CD4-positive, alpha-beta memory T cell (primary cell): Measurements from ENCODE around the gene WASF3. TPM values are rescaled to one million over a fixed set of nuclear protein-coding genes. Genes with fewer than 3 reads are reported as not detected.
"Not testable (repeated sequence)": the region's sequence is repeated elsewhere in the genome, so short reads cannot be mapped to it uniquely, and the experiment has no call there.

ENCODE experiments used
- CTCF ChIA-PET: fragments of 350-600 bp; sonication (Branson Sonifier 250); formaldehyde crosslinking; loops from one replicate; lab custom pipeline; 2021; ENCODE audit warnings: inconsistent platforms; ENCODE audit not compliant: partially characterized antibody; lab: Charles Lee
- POLR2A ChIA-PET: fragments of 350-600 bp; sonication (Branson Sonifier 250); formaldehyde crosslinking; loops from one replicate; lab custom pipeline; 2021; ENCODE audit not compliant: partially characterized antibody; lab: Charles Lee
- DNase-seq, 5 donors: peaks; one replicate each; pipeline versions ENCODE4 v3.0.0 to v3.0.0-alpha.2; 2020 to 2022; ENCODE audit warnings: mixed read lengths in 1 of 5
- H3K27ac ChIP-seq: one replicate; pipeline ENCODE4 v1.7.0; 2013; ENCODE audit warnings: low read depth, low read length
- H3K27me3 ChIP-seq: 2 replicates; pipeline ENCODE4 v1.7.0; 2013; ENCODE audit warnings: mild to moderate bottlenecking, low read length, moderate library complexity; ENCODE audit not compliant: insufficient read depth
- H3K36me3 ChIP-seq: 2 replicates; pipeline ENCODE4 v1.7.0; 2013; ENCODE audit warnings: mild to moderate bottlenecking, low read length, moderate library complexity; ENCODE audit not compliant: insufficient read depth
- H3K4me1 ChIP-seq: 2 replicates; pipeline ENCODE4 v1.7.0; 2013; ENCODE audit warnings: mild to moderate bottlenecking, low read length, moderate library complexity; ENCODE audit not compliant: insufficient read depth
- H3K4me3 ChIP-seq, 2 donors: one replicate each; pipeline ENCODE4 v1.7.0; 2013; ENCODE audit warnings: low read length in 2 of 2, mild to moderate bottlenecking in 1 of 2
- H3K9me3 ChIP-seq, 2 donors: one replicate each; pipeline ENCODE4 v1.7.0; 2013; ENCODE audit warnings: low read length in 2 of 2, control low read depth in 1 of 2; ENCODE audit not compliant: control insufficient read depth in 1 of 2
- H3K27ac Mint-ChIP-seq, 7 donors: one replicate each; pipeline ENCODE4 v1.8.0; 2020 to 2021; ENCODE audit warnings: mixed read lengths in 7 of 7, mild to moderate bottlenecking in 6 of 7, inconsistent platforms in 3 of 7, moderate library complexity in 3 of 7
- H3K27me3 Mint-ChIP-seq, 2 donors: one replicate each; pipeline ENCODE4 v1.8.0; 2020 to 2021; ENCODE audit warnings: mixed read lengths in 2 of 2
- H3K36me3 Mint-ChIP-seq, 2 donors: one replicate each; pipeline ENCODE4 v1.8.0; 2020 to 2021; ENCODE audit warnings: mixed read lengths in 2 of 2, inconsistent platforms in 1 of 2, mild to moderate bottlenecking in 1 of 2
- H3K4me1 Mint-ChIP-seq, 4 donors: one replicate each; pipeline ENCODE4 v1.8.0; 2020 to 2021; ENCODE audit warnings: mixed read lengths in 4 of 4, mild to moderate bottlenecking in 1 of 4
- H3K4me3 Mint-ChIP-seq, 8 donors: one replicate each; pipeline ENCODE4 v1.8.0; 2020 to 2021; ENCODE audit warnings: mixed read lengths in 8 of 8, mild to moderate bottlenecking in 7 of 8, moderate library complexity in 6 of 8, inconsistent platforms in 3 of 8
- H3K9me3 Mint-ChIP-seq, 8 donors: one replicate each; pipeline ENCODE4 v1.8.0; 2020 to 2021; ENCODE audit warnings: mixed read lengths in 8 of 8, mild to moderate bottlenecking in 5 of 8, inconsistent platforms in 3 of 8, moderate library complexity in 1 of 8
- intact Hi-C: fragments of 100-400 bp; cut with micrococcal nuclease; formaldehyde crosslinking; loops from one replicate; pipeline ENCODE4 v1.15.1; 2023
- polyA plus RNA-seq, 2 donors: library from polyadenylated mRNA; unstranded; fragments of 300-500 nt; fragmentation: Illumina TruSeq; gene quantifications; one replicate each; pipeline ENCODE4 v1.2.3, GENCODE V29; 2021
- total RNA-seq, 2 experiments: library from RNA; stranded (reverse); gene quantifications; one replicate each; pipeline ENCODE4 v1.2.3, GENCODE V29; 2021

WASF3 gene
- total and polyA plus RNA-seq, 4 experiments from 2014 or later = not detected

- Histone ChIP-seq H3K27ac (no peak overlapping the region), H3K27me3 (no peaks in the 10 kb centered on the region), H3K9me3 (no peaks in the 10 kb centered on the region), H3K4me1 (no peaks in the 10 kb centered on the region), H3K4me3 (no peak overlapping the region), H3K36me3 (no peaks in the 10 kb centered on the region)
- H3K27ac Mint-ChIP-seq = no peak overlapping the region
- peaks cover 0 to 28% (median 20%) of the 10 kb centered on the region in 8 donors for H3K9me3 Mint-ChIP-seq
- H3K4me3 Mint-ChIP-seq = no peak overlapping the region
- no peaks in the 10 kb centered on the region for H3K36me3 Mint-ChIP-seq
- peaks cover 2 to 3% of the 10 kb centered on the region in 2 donors for H3K27me3 Mint-ChIP-seq
- no peak for DNase-seq
- no peaks in the 10 kb centered on the region for H3K4me1 Mint-ChIP-seq
- ChIA-PET POLR2A (no interaction called here), CTCF (interaction anchor here (1.0 kb wide), 1 partner anchor 22 kb away, joined by 3 read pairs; no protein-coding TSS in a partner anchor)
- intact Hi-C loops = no loop called here
Measured at GRCh38 chr13:26626271-26626670, 68.8 kb downstream of the WASF3 start.

GRCh38 chr13:26628706-26629105 is 71.2 kb downstream of the WASF3 start:
- CTCF ChIA-PET = no interaction called here
- POLR2A ChIA-PET = no interaction called here
- intact Hi-C loops = no loop called here

GRCh38 chr13:26629260-26629825 is 71.9 kb downstream of the WASF3 start:
- H3K4me1 ChIP-seq = no peaks in the 10 kb centered on the region
- no peak overlapping the region for H3K4me3 Mint-ChIP-seq
- ChIA-PET POLR2A (no interaction called here), CTCF (no interaction called here)
- no peaks in the 10 kb centered on the region for H3K36me3 Mint-ChIP-seq
- H3K9me3 ChIP-seq = no peaks in the 10 kb centered on the region
- peaks cover 2 to 14% (median 9%) of the 10 kb centered on the region in 8 donors for H3K9me3 Mint-ChIP-seq
- peaks cover 0 to 3% of the 10 kb centered on the region in 2 donors for H3K27me3 Mint-ChIP-seq
- no peaks in the 10 kb centered on the region for H3K4me1 Mint-ChIP-seq
- H3K27ac Mint-ChIP-seq = no peak overlapping the region
- intact Hi-C loops = no loop called here
- no peaks in the 10 kb centered on the region for H3K27me3 ChIP-seq
- no peak overlapping the region for H3K27ac ChIP-seq
- DNase-seq = no peak
- H3K4me3 ChIP-seq = no peak overlapping the region
- no peaks in the 10 kb centered on the region for H3K36me3 ChIP-seq

More at GRCh38 chr13:26628706-26629105, 71.2 kb downstream of the WASF3 start:
- Mint-ChIP-seq H3K4me3 (no peak overlapping the region), H3K36me3 (no peaks in the 10 kb centered on the region), H3K27me3 (peaks cover 0 to under 1% of the 10 kb centered on the region in 2 donors), H3K4me1 (no peaks in the 10 kb centered on the region), H3K27ac (no peak overlapping the region), H3K9me3 (peaks cover 2 to 20% (median 15%) of the 10 kb centered on the region in 8 donors)
- Histone ChIP-seq H3K4me3 (no peak overlapping the region), H3K9me3 (no peaks in the 10 kb centered on the region), H3K36me3 (no peaks in the 10 kb centered on the region), H3K4me1 (no peaks in the 10 kb centered on the region), H3K27ac (no peak overlapping the region), H3K27me3 (no peaks in the 10 kb centered on the region)
- DNase-seq = no peak

GRCh38 chr13:26635634-26636033 is 78.2 kb downstream of the WASF3 start:
- H3K36me3 Mint-ChIP-seq, POLR2A ChIA-PET: not testable (repeated sequence)

GRCh38 chr13:26636073-26636472 is 78.6 kb downstream of the WASF3 start:
- H3K4me3 ChIP-seq, intact Hi-C loops, CTCF ChIA-PET, H3K4me1 Mint-ChIP-seq, H3K27ac ChIP-seq, H3K27me3 ChIP-seq, H3K27ac Mint-ChIP-seq, DNase-seq, H3K9me3 ChIP-seq, H3K36me3 ChIP-seq, H3K4me3 Mint-ChIP-seq, H3K9me3 Mint-ChIP-seq, H3K36me3 Mint-ChIP-seq, POLR2A ChIA-PET, H3K4me1 ChIP-seq: not testable (repeated sequence)
- H3K27me3 Mint-ChIP-seq = peaks cover 6 to 24% of the 10 kb centered on the region in 2 donors

More at GRCh38 chr13:26635634-26636033, 78.2 kb downstream of the WASF3 start:
- DNase-seq, H3K4me3 ChIP-seq, H3K36me3 ChIP-seq, H3K9me3 Mint-ChIP-seq, H3K27me3 ChIP-seq, intact Hi-C loops, H3K27ac Mint-ChIP-seq, H3K4me1 Mint-ChIP-seq, H3K4me3 Mint-ChIP-seq, H3K4me1 ChIP-seq, H3K27ac ChIP-seq, H3K9me3 ChIP-seq, CTCF ChIA-PET: not testable (repeated sequence)
- peaks cover 6 to 24% of the 10 kb centered on the region in 2 donors for H3K27me3 Mint-ChIP-seq

GRCh38 chr13:26646603-26647002 is 89.1 kb downstream of the WASF3 start:
- POLR2A ChIA-PET = no interaction called here
- no peaks in the 10 kb centered on the region for H3K4me1 Mint-ChIP-seq
- peaks cover 2 to 18% (median 8%) of the 10 kb centered on the region in 8 donors for H3K9me3 Mint-ChIP-seq
- no peaks in the 10 kb centered on the region for H3K4me1 ChIP-seq
- no peaks in the 10 kb centered on the region for H3K9me3 ChIP-seq
- H3K36me3 Mint-ChIP-seq = peaks cover 0 to 3% of the 10 kb centered on the region in 2 donors
- no peak overlapping the region for H3K27ac Mint-ChIP-seq
- H3K36me3 ChIP-seq = no peaks in the 10 kb centered on the region
- no peak overlapping the region for H3K4me3 ChIP-seq
- DNase-seq = no peak
- CTCF ChIA-PET = no interaction called here
- peaks cover 11 to 13% of the 10 kb centered on the region in 2 donors for H3K27me3 Mint-ChIP-seq
- H3K27me3 ChIP-seq = no peaks in the 10 kb centered on the region
- no peak overlapping the region for H3K27ac ChIP-seq
- H3K4me3 Mint-ChIP-seq = no peak overlapping the region
- intact Hi-C loops = no loop called here

- no peak overlapping the region for H3K27ac Mint-ChIP-seq
- Histone ChIP-seq H3K4me3 (no peak overlapping the region), H3K36me3 (no peaks in the 10 kb centered on the region), H3K27me3 (no peaks in the 10 kb centered on the region), H3K9me3 (no peaks in the 10 kb centered on the region), H3K4me1 (no peaks in the 10 kb centered on the region), H3K27ac (no peak overlapping the region)
- intact Hi-C loops = no loop called here
- no peak overlapping the region for H3K4me3 Mint-ChIP-seq
- ChIA-PET CTCF (no interaction called here), POLR2A (no interaction called here)
- peaks cover 0 to 13% (median 9%) of the 10 kb centered on the region in 8 donors for H3K9me3 Mint-ChIP-seq
- DNase-seq = no peak
- H3K36me3 Mint-ChIP-seq = peaks cover 0 to 3% of the 10 kb centered on the region in 2 donors
- no peaks in the 10 kb centered on the region for H3K4me1 Mint-ChIP-seq
- H3K27me3 Mint-ChIP-seq = peaks cover 3 to 9% of the 10 kb centered on the region in 2 donors
Measured at GRCh38 chr13:26651234-26651633, 93.8 kb downstream of the WASF3 start.
